Dedifferentiated amniotic fluid mesenchymal stem cell (primary cell): ENCODE data around the gene CALCOCO2.
"Not testable (repeated sequence)": the region's sequence is repeated elsewhere in the genome, so short reads cannot be mapped to it uniquely, and the experiment has no call there.

ENCODE experiments used
- DNase-seq: peaks from one replicate; pipeline ENCODE4 v3.0.0-alpha.2; 2016; ENCODE audit errors: extremely low spot score

CALCOCO2 gene

DNA sequence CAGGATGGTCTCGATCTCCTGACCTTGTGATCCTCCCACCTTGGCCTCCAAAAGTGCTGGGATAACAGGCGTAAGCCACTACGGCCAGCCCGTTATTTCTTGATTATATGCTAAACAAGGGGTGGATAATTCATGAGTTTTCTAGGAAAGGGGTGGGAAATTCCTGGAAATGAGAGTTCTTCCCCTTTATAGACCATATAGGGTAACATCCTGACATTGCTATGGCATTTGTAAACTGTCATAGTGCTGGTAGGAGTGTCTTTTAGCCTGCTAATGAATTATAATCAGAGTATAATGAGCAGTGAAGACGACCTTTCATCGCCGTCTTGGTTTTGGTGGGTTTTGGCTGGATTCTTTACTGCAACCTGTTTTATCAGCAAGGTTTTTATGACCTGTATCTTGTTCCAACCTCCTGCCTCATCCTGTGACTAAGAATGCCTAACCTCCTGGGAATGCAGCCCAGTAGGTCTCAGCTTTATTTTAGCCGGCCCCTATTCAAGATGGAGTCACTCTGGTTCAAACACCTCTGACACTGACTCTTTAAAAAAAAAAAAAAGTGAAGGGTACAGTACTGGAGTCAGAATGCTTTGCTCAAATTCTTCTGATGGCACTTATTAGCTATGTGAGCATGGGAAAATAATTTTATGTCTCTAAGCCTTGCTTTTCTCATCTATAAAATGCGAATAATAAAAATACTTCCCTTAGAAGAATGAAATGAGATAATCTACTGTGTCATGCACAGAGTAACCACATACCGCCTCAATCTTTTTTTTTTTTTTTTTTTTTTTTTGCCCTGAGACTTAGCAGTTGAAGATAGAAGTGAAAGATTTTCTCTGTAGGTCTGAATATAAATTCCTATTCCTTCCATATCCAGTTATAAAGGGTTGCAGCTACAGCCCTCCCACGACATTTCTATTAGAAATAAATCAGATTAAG lies 5.1 kb upstream of the CALCOCO2 start:
- no peak for DNase-seq

DNA sequence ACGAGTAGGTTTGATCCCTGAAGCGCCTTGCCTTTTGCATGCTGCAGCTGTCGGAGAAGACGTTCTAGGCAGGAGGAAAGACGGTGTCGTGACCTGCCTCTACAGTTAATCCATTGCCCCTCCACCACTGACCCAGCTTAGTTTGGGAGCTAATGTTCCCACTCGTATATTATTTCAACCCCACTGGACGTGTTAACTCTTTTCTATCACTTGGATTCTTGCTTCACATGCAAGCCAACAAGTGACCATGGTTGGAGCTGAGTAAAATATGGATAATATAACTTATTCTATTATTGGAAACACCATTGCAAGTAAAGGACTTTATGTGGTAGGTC lies 681 bp downstream of the CALCOCO2 start:
- DNase-seq: no peak

DNA sequence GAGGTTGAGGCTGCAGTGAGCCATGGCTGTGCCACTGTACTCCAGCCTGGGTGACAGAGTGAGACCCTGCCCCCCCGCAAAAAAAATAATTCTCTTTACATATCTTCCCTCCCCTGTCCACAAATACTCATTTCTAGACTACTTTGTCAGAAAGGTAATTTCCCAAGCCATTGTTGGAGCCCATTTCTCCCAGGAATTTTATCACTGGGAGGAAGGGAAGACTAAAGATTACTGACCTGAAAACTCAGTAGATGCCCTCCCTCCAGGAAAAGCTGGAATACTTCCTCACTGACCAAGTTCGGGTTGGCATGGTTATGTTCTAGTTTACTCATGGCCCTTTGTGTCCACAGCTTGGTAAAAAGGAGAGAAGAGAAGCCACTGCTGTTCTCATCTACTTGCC lies 4.1 kb downstream of the CALCOCO2 start:
- DNase-seq: no peak

DNA sequence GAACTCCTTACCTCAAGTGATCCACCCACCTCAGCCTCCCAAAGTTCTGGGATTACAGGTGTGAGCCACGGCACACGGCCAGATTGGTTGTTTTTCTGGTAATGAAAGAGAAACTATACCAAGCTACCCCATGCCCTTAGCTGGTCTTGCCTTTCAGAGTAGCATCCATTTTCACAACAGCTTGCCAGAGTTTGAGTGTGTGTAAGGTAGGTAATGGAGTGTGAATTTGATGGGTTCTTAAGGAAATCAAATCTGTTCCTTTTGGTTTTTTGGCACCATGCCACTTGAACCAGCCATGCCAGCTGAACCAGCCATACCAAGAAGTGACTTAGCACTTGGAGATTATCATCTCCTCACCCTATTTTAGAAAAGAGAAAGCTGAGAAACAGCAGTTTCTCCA lies 5.1 kb downstream of the CALCOCO2 start:
- DNase-seq: no peak

DNA sequence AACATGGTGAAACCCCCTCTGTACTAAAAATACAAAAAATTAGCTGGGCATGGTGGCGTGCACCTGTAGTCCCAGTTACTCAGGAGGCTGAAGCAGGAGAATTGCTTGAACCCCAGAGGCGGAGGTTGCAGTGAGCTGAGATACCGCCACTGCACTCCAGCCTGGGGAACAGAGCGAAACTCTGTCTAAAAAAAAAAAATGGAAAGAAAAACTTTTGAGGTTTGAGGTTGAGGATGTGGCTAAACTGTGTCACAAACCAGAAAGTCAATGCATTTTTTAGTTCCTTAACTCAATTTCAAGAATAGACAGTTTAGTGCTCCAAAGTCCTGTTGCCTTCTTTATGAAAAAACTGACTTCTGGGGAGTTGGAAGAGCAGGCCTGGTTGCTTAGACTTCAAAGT lies 6.6 kb downstream of the CALCOCO2 start:
- not testable (repeated sequence) for DNase-seq

DNA sequence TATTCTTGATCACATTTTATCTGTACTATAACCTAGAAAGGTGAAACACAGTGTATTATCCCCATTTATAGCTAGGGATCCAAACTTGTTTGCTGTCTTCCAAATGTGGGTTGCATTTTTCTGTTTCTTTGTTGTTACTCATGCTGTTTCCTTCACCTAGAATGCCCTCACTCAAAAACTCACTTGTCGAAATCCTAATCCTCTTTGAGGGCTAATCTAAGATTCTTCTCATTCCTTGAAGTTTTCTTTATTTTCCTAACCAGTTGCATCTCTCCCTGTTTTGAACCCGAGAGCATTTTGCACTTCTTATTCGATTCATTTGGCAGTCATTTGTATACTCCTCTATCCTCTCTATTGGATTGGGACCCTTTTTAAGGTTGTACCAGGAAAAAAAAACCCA lies 9.6 kb downstream of the CALCOCO2 start:
- peak; percentile 34 for DNase-seq

DNA sequence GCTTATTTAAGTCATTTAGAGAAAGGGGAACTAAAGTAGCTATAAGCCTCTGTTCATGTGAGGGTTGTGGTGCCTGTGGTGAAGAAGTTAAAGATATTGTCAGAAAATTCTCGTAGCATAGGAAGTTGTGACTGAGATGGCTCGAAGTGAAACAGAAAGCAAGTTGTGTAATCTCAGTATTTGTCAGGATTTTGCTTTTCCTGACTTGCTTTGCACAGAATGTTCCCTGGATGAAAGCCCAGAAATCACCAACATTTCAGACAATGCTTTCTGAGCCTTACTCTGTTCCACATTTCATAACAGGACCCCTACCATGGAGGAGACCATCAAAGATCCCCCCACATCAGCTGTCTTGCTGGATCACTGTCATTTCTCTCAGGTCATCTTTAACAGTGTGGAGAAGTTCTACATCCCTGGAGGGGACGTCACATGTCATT lies 10.6 kb downstream of the CALCOCO2 start:
- peak; percentile 80 for DNase-seq

DNA sequence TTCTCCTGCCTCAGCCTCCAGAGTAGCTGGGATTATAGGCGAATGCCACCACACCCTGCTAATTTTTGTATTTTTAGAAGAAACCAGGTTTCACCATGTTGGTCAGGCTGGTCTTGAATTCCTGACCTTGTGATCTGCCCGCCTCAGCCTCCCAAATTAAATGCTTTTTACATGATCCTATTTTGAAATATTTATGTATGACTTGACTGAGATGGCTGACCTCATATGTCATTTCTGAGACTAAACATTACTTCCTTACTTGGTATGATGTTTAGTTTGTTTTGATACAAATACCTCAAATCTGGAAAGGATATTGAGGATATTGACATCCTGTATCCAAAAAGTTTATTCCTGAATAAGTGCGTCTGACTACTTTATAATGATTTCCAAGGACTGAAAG lies 11.9 kb downstream of the CALCOCO2 start:
- no peak for DNase-seq

DNA sequence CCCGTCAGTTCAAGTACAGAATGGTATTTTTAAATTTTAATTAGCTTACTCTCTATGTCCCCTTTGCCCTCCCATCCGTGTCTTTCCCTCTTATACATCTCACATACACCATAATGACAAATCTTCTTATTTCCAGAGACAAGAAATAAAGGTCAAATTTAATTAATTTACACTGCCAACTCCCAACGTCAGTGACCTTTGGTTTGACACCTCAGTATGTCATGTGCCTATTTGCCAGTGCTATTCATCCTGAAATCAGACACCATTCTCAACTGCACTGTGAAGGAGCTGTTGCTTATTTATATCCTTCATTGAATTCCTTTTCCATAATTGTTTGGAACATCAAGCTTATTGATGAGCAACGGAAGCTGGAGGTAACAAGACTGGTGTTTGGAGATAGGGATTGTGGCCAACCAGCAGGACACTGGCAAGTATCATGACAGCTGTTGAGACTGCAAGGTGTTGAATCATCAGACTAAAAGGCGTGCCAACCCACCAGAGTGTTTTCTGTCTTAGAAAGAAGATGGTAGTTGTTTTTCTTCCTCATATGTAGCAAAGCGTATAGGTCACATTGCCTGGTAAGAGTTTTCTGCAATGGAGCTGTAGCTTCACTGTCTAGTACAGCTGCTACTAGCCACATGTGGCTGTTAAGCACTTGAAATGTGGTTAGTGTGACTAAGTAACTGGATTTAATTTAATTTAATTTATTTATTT lies 12.5 kb downstream of the CALCOCO2 start:
- DNase-seq: no peak

DNA sequence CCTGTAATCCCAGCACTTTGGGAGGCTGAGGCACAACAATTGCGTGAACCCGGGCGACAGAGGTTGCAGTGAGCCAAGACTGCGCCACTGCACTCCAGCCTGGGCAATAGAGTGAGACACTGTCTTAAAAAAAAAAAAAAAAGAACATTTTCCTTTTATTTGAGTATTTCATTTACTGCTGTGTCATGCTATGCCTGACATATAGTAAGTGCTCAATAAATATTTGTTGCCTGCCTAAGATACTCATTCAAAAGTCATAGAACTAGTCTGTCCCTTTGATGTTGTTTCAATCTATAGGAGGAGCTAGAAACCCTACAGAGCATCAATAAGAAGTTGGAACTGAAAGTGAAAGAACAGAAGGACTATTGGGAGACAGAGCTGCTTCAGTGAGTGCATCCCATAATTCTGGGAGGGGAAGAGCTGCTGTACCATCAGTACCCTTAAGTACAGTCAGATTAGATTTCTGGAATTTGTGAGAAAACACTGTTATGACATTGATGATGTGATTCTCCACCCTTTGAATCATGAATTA lies 20.0 kb downstream of the CALCOCO2 start:
- no peak for DNase-seq

DNA sequence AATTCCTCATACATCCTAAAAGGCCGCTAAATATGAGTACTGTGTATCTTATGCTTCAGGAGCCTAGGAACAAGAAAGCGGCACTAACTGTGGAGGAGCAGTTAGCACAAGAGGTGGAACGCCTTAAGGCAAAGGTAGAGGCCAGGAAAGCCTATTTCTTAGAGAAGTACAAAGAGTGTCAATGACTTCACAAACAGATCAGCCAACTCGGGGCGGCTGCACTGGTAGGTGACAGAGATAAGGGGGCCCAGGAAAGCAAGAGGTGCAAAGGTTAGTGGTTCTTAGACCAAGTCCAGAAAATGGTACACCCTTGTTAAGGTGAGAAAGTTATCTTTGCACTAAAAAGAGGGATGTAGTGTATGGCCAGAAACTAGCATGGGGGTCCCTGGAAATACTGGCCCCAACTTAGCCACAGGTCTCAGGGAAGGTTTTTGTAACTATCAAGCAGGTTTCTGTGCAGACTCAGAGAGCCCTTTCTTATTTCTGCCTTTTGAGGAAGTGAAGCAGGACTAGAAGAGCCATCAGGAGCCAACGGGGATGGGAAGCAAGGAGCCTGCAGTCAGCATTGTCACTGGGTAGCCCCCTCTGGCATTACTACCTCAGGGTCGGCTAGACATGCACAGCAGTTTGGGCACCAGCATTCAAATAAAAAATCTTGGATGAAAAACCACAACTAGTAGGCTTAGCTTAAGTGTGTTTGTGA lies 24.1 kb downstream of the CALCOCO2 start:
- no peak for DNase-seq

DNA sequence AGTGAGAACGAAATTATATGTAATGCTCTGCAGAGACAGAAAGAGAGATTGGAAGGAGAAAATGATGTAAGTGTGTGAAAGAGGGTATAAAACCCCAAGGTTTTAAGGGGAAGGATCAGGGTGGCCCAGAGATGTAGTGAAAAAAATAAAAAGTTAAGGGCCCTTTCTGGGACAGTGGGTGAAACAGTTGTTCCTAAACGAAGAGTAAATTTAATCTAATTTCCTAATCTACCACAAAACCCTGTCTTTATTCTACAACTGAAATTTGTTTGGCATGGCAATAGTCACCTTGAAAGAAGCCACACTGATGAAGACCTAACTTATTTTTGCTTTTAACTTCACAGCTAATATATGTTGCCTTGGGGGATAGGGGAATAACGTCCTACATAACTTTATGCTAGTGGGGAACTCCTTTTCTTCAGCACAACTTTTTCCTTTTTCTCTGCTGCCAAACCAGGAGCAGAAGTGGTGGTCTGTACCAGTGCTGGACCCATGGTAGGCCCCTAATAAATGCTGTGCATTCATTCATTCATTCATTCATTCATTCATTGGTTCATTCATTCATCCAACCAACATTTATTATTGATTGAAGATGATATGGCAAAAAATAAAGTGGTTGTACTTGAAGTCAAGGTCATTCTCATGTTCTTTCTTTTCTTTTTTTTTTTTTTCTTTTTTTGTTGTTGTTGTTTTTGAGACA lies 25.4 kb downstream of the CALCOCO2 start:
- no peak for DNase-seq

DNA sequence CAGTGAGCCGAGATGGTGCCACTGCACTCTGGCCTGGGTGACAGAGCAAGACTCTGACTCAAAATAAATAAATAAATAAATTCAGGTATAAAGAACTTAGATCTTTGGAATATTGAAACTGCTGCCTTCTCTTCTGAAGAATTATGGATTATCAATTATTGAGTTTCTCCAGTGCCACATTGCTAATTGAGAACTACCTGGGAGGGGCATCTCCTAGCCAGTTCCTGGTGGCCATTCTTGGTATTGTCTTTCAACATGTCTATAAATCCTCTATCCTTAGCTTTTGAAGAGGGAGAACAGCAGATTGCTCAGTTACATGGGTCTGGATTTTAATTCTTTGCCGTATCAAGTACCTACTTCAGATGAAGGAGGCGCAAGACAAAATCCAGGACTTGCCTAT lies 29.2 kb downstream of the CALCOCO2 start:
- no peak for DNase-seq

DNA sequence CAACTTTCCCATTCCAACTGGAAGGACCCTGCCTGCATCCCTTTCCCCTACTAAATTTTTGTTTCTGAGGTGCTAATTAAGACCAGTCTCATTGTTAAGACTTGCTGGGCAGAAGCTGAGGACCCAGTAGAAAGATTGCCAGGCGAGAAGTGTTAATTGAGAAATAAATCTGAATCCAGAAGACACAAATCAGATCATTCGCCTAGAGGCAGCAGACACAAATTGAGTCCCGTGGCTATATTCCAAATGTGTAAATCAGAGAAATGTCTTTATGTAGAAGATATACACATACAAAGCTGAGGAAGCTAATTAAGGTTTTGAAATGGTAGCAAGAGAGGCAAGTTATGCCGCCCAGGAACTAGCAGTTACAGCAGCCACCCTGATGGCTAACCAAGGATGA lies 29.6 kb downstream of the CALCOCO2 start:
- DNase-seq: no peak

DNA sequence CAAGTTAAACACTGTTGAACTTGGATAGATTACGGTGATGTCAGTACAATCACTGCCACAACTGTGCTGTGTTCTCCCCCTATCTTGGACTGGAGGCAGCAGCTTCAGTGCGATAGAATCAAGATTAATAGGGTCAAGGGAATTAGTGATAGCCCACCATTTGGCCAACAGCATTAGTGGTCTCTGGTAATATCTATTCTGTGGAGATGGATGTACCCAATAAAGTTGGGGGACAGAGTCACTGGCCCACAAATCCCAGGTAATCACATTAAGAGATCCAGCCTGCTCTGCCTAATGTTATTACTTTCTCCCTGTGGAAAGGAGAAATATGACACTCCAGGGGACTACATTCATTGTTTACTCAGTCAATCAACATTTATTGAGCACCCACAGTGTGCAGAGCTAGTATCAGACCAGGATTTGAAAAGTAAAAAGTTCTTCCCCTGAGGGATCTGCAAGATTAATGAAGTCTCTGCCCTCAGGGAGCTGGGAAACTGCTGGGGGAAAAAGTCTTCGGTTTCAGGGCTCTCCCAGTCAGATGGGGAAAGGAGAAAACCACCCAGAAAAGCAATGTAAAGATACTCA lies 38.2 kb downstream of the CALCOCO2 start:
- DNase-seq: no peak

DNA sequence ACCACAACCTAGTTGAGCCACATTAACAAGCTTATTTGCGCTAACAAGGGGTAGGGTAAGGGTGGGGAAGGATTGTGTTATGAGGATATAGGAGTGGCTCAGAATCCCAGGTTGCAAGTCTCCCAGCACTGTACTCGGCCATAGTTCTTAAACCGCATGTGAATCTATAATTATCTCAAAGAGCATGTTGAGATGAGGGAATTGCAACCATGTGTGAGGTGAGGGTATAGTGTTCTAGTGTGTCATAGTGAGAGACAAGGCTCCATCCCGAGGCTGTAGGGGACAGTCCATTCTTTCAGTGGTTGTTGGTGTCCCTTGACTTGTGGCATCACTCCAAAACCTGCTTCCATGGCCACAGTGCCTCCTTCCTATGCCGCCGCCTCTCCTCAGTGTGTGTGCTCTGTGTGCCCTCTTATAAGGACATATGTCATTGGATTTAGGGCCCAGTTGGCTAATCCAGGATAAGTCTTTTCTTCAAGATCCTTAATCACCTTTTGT lies 39.0 kb downstream of the CALCOCO2 start:
- DNase-seq: no peak

DNA sequence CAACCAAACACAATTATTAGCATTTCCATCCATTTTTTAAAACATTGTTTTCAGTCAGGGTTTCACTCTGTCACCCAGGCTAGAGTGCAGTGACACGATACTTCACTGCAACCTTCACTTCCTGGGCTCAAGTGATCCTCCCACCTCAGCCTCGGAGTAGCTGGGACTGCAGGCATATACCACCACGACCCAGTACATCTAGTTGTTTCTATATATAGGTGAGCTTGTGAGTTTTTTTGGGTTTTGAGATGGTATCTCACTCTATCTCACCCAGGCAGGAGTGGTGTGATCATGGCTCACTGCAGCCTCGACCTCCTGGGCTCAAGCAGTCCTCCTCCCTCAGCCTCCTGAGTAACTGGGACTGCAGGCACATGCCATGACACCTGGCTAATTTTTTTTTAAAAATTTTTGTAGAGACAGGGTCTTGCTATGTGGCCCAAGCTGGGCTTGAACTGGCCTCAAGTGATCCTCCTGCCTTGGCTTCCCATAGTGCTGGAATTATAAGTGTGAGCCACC lies 40.3 kb downstream of the CALCOCO2 start:
- DNase-seq: no peak

DNA sequence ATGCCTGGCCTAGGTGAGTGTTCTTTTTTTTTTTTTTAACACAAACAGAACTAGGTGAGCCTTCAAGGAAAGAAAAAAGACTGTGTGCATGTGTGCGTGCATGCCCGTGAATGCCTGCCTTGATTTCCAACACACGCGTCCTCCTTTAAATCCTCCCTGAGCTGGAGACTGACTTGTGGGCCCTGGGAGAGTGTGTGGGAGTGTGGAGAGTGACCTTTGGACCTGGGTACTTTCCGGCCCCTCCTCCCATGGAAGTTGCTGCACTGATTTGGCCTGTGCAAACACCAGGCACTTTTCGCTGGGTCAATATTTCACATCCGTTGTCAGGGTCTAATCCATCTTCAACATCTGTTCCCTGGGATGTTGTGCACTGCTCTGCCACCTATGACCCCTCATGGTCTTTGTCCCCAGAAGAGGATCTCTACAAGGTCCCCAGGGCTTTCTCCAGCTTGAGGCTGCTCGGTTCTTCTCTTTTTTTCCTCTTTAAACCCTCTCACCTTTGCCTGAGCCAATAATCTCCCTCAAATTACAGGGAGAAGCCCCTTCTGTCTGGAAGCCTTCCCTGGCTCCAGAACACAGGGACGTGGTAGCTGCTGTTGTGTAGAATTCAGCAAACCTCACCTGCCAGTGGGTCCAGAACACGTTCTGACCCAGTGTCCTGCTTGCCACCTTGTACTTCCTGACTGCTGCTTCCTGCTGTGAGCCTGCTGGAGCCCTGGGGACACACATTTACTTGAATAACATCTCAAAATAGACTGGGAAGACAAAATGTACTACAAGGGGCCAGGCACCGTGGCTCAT lies 40.9 kb downstream of the CALCOCO2 start:
- no peak for DNase-seq

DNA sequence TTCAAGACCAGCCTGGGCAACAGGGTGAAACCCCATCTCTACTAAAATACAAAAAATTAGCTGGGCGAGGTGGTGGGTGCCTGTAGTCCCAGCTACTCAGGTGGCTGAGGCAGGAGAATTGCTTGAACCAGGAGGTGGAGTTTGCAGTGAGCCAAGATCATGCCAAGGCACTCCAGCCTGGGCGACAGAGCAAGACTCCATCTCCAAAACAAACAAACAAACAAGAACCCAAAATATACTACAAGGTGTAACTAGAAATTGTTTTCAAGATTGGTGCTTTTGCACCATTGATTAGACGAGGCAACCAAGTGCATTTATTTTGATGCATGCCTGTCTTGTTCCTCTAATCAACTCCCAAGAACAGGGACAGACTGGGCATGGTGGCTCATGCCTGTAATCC lies 41.6 kb downstream of the CALCOCO2 start:
- DNase-seq: not testable (repeated sequence)

DNA sequence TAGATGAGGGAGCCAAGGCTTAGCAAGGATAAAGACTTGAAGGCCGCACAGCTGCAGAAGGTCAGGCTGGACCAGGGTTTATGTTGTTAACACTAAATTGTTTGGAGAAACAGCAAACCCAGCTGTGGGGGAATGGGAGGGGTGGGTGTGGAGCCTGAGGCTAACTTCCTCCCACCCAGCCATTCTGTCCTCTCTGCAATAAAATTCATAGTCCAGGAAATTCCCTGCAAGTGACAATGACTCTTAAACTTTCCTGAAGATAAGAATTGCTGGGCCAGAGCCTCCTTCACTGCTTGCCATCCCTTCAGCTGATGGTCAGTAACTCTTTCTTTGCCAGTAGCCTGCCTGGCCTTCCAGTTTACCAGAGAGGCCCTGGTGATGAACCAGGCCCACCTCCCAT lies 42.4 kb downstream of the CALCOCO2 start:
- no peak for DNase-seq
